ENCODE results near the gene NUCKS1. TPM values are rescaled to one million over a fixed set of nuclear protein-coding genes. Genes with fewer than 3 reads are reported as not detected.

The NUCKS1 gene
- total RNA-seq, 1 experiment from 2014 or later: 210 TPM

DNA sequence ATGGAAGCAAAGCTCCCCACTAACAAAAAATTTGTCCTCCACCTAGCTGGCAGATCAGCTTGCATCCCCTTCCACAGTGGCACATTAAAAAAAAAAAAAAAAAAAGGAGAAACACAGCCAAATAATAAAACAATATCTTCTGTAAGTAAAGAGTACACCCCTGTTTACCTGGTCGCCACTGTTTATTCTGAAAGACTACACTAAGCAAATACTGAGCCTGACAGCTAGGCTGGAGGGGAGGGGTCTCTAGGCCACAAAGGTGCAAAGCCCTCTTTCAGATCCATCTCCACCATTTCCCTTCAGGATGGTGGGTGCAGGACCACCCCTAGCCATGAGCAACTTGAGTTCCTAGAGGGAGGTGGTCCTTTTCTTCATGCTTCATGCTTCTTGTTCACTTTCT is 46.9 kb downstream of the NUCKS1 start:
- H3K4me3 ChIP-seq (ENCODE audit: low read depth in 2 of 2, low read length in 2 of 2): no peak overlapping the region
- H3K36me3 ChIP-seq (ENCODE audit: control insufficient read depth, insufficient read depth, low read length): no peaks in the 10 kb centered on the region; the same call in 1 of the 2 replicates
- DNase-seq (ENCODE audit: low read depth, low spot score) (no peak), ATAC-seq (no peak)
- in situ Hi-C loops (cut with HindIII; ENCODE audit: low pct_unique_long_range_greater_than_20kb, low sequenced_read_pairs) (no loop called here), intact Hi-C loops (cut with micrococcal nuclease; ENCODE audit: unreplicated experiment) (no loop called here)
- H3K27me3 ChIP-seq (ENCODE audit: control insufficient read depth, insufficient read depth, low read length): no peaks in the 10 kb centered on the region
- ChIA-PET CTCF (interaction anchor here (1.0 kb wide), 1 partner anchor 8 kb away, joined by 4 read pairs; no protein-coding TSS in a partner anchor), POLR2A (no interaction called here)
- H3K9me3 ChIP-seq (ENCODE audit: control insufficient read depth, insufficient read depth, low read depth, low read length): no peaks in the 10 kb centered on the region
- H3K27ac ChIP-seq (ENCODE audit: low read length): no peak overlapping the region
- no TSS peak for BruUV-seq (replicated peaks)
- no peak for TF ChIP-seq SIN3A (IDR thresholded peaks at IDR 0.05; ENCODE audit: borderline replicate concordance, insufficient read depth, low read depth, low read length)
- no peak for TF ChIP-seq POLR2AphosphoS5 (IDR thresholded peaks at IDR 0.05; ENCODE audit: low read depth, low read length)
- TF ChIP-seq TCF7L2 (IDR thresholded peaks at IDR 0.05; ENCODE audit: low read depth, low read length): no peak
- TF ChIP-seq REST (IDR thresholded peaks at IDR 0.05; ENCODE audit: insufficient read depth in 1 of 2, low read depth in 2 of 2, low read length in 1 of 2): no peak
- no peaks in the 10 kb centered on the region for H3K4me1 ChIP-seq (ENCODE audit: control insufficient read depth, insufficient read depth, low read length)

- POLR2A ChIA-PET: no interaction called here
These were observed 48.1 kb downstream of the NUCKS1 start for GRCh38 chr1:205701891-205702290.

More at GRCh38 chr1:205701891-205702290, 48.1 kb downstream of the NUCKS1 start:
- in situ Hi-C loops (cut with HindIII; ENCODE audit: low pct_unique_long_range_greater_than_20kb, low sequenced_read_pairs) (no loop called here), intact Hi-C loops (cut with micrococcal nuclease; ENCODE audit: unreplicated experiment) (no loop called here)
- DNase-seq (ENCODE audit: low read depth, low spot score): no peak
- Histone ChIP-seq H3K4me1 (ENCODE audit: control insufficient read depth, insufficient read depth, low read length) (no peaks in the 10 kb centered on the region), H3K9me3 (ENCODE audit: control insufficient read depth, insufficient read depth, low read depth, low read length) (no peaks in the 10 kb centered on the region), H3K27ac (ENCODE audit: low read length) (no peak overlapping the region; the same call in 1 of the 2 replicates), H3K36me3 (ENCODE audit: control insufficient read depth, insufficient read depth, low read length) (no peaks in the 10 kb centered on the region; the same call in 1 of the 2 replicates), H3K27me3 (ENCODE audit: control insufficient read depth, insufficient read depth, low read length) (no peaks in the 10 kb centered on the region), H3K4me3 (ENCODE audit: low read depth in 2 of 2, low read length in 2 of 2) (no peak overlapping the region)
- CTCF ChIA-PET: no interaction called here
- TF ChIP-seq TCF7L2 (IDR thresholded peaks at IDR 0.05; ENCODE audit: low read depth, low read length): no peak
- TF ChIP-seq CTCF (IDR thresholded peaks at IDR 0.05): no peak
- TF ChIP-seq SIN3A (IDR thresholded peaks at IDR 0.05; ENCODE audit: borderline replicate concordance, insufficient read depth, low read depth, low read length): no peak
- TF ChIP-seq REST (IDR thresholded peaks at IDR 0.05; ENCODE audit: insufficient read depth in 1 of 2, low read depth in 2 of 2, low read length in 1 of 2): no peak
- TF ChIP-seq POLR2AphosphoS5 (IDR thresholded peaks at IDR 0.05; ENCODE audit: low read depth, low read length): no peak
- no peak for ATAC-seq
- no TSS peak for BruUV-seq (replicated peaks)
